ENCODE measurements around the gene SORCS3.

- TF ChIP-seq EZH2phosphoT487 (IDR thresholded peaks at IDR 0.05; ENCODE audit: borderline replicate concordance) (no peak), CTCF (conservative IDR thresholded peaks at IDR 0.05; ENCODE audit: low read length) (no peak)
Measured at GRCh38 chr10:104989880-104990279, 348.8 kb downstream of the SORCS3 start.

Measured in Loucy (cell line).